ENCODE measurements around the gene PLCL1. TPM values are rescaled to one million over a fixed set of nuclear protein-coding genes. Genes with fewer than 3 reads are reported as not detected.

The PLCL1 gene
- total RNA-seq, 1 donor from 2014 or later = 1.0 TPM

- DNase-seq (ENCODE audit: low read depth in 2 of 2) = no peak
Observed at GRCh38 chr2:197950006-197950405, 145.6 kb downstream of the PLCL1 start.

GRCh38 chr2:197950724-197951123, 146.3 kb downstream of the PLCL1 start:
- DNase-seq (ENCODE audit: low read depth in 2 of 2) = no peak

- no peak for DNase-seq (ENCODE audit: low read depth in 2 of 2)
Observed at GRCh38 chr2:197952540-197953202, 148.3 kb downstream of the PLCL1 start.

- DNase-seq (ENCODE audit: low read depth in 2 of 2) = no peak
Observed at GRCh38 chr2:197954328-197954727, 149.9 kb downstream of the PLCL1 start.

GRCh38 chr2:197958592-197959150, 154.3 kb downstream of the PLCL1 start:
- no peak for DNase-seq (ENCODE audit: low read depth in 2 of 2)

DNA sequence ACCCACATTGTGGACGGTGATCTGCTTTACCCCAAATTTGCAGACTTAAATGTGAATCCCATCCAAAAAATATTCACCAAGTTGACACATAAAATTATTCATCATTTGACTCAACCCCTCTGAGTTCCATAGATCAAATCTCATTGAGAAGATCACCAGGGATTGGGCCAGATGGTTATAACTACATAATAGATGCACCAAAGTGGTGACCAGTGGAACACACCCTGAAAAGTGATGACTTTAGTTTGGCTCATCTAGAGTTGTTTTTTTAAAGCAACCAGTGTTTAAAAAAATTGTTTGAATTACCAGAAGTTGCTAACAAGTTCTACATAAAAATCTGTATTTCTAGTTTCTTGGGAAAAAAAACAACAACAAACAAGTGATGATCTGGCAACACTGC, 155.0 kb downstream of the PLCL1 start:
- DNase-seq (ENCODE audit: low read depth in 2 of 2) = no peak

DNA sequence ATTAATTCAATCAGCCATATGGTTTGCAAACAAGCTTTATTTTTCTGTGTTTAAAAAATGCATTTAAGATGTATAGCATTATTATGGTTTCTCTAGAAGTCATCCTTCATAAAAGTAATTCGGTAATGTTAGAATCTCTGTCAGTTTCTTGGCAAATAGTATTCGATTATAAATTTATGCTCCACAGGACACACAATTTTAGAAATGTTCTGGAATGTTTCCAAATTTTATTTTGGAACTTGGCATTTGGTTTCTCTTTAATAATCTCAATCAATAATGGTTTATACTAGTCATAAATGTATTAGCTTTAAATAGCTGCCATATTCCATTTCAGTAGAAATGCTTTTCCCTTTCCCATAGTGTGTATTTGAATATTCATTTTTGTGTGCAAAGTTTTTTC, 156.4 kb downstream of the PLCL1 start:
- no peak for DNase-seq (ENCODE audit: low read depth in 2 of 2)

GRCh38 chr2:197964720-197965119, 160.3 kb downstream of the PLCL1 start:
- DNase-seq (ENCODE audit: low read depth in 2 of 2) = no peak

GRCh38 chr2:197965756-197966155, 161.4 kb downstream of the PLCL1 start:
- DNase-seq (ENCODE audit: low read depth in 2 of 2) = no peak

DNA sequence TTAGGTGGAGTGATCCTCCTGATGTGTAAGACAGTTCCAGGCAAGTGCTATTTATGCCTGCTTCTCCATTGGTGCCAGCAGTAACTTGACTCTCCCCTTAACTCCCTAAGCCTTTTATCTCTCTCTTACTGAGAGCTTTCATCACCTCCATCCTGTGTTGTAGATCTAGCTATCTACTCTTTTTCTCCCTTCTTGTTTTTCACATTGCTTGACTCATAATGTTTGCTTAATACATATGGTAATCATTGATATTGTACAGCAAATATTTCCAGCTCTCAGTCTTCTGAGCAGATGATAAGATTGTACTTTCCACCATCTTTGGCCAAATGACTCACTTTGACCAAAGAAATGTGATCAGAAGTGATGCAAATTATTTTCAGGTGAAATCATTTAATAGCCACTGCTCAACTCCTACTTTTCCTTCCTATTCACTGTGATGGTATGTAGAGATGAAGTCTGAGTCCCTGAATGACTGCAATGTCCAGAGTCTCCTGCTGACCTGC, 165.0 kb downstream of the PLCL1 start:
- no peak for DNase-seq (ENCODE audit: low read depth in 2 of 2)

DNA sequence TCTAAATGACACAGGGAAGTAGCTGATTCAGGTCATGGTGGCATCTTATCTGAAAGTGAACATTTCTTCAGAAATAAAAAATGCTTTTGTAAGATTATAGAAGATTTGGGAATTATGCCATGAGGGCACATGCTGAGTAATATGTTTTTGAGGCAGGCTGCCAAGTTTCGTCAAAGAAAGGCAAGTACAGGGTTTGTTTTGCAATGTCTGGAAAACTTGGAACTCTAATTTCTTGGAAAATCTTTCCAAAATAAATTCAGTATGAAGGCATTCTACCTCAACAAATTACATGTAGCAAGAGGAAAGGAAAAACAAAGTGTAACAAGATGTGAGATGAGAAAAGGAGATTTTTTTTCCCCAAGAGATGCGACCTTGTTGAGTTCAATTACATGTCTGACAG, 167.7 kb downstream of the PLCL1 start:
- DNase-seq (ENCODE audit: low read depth in 2 of 2) = peak in 1 of 2 donors; percentile 50

GRCh38 chr2:197972587-197972986, 168.2 kb downstream of the PLCL1 start:
- DNase-seq (ENCODE audit: low read depth in 2 of 2) = no peak

- no peak for DNase-seq (ENCODE audit: low read depth in 2 of 2)
Observed at GRCh38 chr2:197973772-197974171, 169.4 kb downstream of the PLCL1 start.

DNA sequence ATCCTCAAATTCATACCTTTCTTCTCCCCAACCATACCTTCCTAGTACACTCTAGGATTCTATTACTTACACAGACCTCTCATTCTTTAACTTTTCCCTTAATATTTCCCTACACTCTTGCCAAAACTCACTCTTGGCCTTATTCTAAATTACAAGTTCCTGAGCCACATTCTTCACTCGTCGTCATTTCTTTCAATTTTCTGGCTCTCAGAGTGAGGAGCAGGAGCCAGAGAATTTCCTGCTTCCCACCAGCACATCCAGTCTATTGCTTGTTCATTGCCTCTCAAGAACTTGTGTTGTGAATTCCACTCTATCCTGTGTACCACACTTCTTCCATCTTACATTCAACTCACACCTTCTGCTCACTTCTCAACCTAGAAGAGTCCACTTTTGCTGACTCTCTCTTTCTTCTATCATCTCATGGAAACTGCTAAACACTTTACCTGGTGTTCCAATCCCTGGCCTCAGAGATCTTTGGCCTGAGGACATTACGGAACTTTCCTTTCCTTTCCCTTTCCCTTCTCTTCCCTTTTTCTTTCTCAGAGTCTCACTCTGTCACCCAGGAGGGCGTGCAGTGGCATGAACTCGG, 171.6 kb downstream of the PLCL1 start:
- peak in 1 of 2 donors; percentile 3 for DNase-seq (ENCODE audit: low read depth in 2 of 2)

DNA sequence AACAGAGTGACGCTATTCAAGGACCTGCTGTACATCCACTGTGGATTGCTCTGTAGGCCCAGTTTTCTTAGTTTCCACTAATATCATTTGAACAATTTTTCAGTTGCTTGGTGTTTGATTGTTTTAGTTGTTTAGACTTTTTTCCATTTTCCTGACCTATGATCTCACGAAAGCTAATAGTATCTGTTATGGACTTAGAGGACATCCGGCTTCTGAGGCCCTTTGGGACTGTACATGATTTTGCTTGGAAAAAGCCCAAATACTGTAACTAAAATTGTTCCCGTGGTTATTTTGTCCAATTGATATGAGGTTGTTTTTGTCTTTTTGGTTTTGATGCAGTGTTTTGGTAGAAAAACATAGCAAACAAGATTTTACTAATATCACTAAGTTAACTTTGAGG, 174.6 kb downstream of the PLCL1 start:
- DNase-seq (ENCODE audit: low read depth in 2 of 2) = peak in 1 of 2 donors; percentile 7

DNA sequence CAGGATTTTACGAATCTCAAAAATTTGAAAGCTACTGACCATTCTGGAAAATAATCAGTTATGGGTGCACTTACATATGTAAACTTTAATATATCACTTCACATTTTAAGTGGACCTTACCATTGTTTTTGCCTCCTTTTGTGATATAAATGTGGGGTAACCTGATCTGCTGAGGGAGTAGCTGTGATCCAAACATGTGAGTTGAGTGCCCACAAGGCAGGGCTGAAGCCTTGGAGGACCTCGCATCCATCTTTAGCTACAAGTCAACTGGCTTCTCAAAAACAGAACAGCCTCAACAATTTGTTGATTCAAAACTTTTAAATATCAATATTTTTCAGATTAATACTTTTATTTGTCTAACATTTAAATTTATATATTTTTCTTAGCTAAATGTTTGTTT, 178.2 kb downstream of the PLCL1 start:
- no peak for DNase-seq (ENCODE audit: low read depth in 2 of 2)

DNA sequence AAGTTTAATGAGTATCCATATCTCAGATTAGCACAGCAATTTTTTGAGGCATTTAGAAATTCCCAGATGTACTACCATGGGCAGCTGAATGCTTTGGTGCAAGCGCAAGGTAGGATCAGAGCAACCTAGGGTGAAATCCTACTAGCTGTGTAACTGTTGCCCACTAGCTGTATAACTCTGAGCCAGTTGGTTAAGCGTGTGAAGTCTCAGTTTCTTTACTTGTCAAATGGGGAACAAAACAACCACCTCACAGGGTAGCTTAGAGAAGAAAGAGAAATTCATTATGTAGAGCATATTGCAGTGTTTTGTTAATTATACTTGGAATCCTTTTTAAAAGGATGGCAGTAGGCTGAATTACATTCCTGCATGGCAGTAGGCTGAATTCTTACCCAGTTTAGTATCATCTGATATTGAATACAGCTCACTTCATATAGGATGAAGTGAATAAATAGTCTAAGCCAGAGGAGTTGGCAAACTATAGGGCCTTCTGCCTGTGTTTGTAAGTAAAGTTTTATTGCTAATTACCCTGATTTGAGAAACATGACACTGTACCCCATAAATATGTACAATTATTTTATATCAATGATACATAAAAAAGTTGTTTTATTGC, 180.7 kb downstream of the PLCL1 start:
- DNase-seq (ENCODE audit: low read depth in 2 of 2) = no peak

- DNase-seq (ENCODE audit: low read depth in 2 of 2) = no peak
Observed at GRCh38 chr2:197986977-197987376, 182.6 kb downstream of the PLCL1 start.

- no peak for DNase-seq (ENCODE audit: low read depth in 2 of 2)
Observed at GRCh38 chr2:197990356-197990755, 186.0 kb downstream of the PLCL1 start.

DNA sequence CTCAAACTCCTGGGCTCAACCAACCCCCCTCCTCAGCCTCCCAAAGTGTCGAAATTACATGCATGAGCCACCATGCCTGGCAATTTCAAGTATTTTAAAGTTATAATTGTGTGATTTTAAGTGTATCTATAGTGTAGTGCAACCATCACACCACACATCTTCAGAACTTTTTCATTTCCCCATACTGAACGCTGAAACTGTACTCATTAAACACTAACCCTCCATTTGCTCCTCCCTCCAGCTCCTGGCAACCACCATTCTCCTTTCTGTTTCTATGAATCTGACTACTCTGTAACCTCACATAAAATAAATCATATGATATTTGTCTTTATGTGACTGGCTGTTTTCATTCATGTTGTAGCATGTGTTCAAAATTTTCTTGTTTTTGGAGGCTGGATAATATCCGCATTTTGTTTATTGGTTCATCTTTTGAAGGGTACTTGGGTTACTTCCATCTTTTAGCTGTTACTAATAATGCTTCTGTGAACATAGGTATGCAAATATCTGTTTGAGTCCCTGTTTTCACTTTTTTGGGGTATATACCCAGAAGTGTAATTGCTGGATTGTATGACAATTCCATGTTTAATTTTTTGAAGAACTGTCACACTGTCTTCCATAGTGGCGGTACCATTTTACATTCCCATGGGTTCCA, 188.2 kb downstream of the PLCL1 start:
- no peak for DNase-seq (ENCODE audit: low read depth in 2 of 2)

- DNase-seq (ENCODE audit: low read depth in 2 of 2) = no peak
Observed at GRCh38 chr2:197993363-197993762, 189.0 kb downstream of the PLCL1 start.

GRCh38 chr2:197993830-197994229, 189.4 kb downstream of the PLCL1 start:
- DNase-seq (ENCODE audit: low read depth in 2 of 2) = no peak
